ENCODE data around the gene IMPA2.

Gene IMPA2

DNA sequence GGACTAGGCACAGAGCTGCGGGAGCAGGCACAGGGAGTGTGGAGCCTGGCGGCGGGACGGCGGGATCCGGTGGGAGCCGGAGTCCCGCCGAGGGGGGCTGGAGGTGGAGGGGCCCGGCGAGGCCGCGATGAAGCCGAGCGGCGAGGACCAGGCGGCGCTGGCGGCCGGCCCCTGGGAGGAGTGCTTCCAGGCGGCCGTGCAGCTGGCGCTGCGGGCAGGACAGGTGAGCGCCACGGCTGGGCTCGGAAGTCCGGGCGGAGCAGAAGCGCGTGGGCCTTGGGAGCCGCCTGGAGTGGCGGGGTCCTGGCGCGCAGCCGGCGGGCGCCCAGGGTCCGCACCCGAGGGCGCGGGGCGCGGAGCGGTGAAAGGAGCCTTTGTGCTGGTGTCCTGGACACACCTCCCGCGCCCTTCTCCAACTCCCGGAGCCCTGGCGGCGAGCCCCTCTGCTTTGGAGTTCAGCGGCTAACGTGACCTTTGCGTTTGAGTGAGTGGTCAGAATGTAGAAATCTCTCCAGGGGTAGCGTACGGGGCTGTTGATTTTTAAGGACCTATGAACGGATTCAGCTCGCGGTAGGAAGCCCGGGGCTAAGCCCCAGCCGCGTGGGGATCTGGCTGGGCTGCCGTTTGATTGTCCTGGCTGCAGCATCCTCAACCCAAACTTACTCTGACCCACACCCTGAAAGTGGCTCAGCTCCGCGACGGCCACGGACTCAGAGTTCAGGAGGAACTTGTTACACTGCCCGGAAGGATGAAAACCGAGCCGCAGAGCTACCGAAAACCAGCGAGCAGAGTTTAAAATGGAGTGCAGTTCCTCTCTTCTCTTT is 448 bp downstream of the IMPA2 start:
- no peaks in the 10 kb centered on the region for H3K27me3 ChIP-seq (ENCODE audit: control insufficient read depth, insufficient read depth, low read length)
- no peaks in the 10 kb centered on the region for H3K36me3 ChIP-seq (ENCODE audit: control insufficient read depth, insufficient read depth, low read length)
- H3K9me3 ChIP-seq (ENCODE audit: control insufficient read depth, insufficient read depth, low read length): no peaks in the 10 kb centered on the region
- H3K4me3 ChIP-seq (ENCODE audit: low read depth, low read length): peak overlapping the region; percentile 91
- peaks cover 18% of the 10 kb centered on the region for H3K4me1 ChIP-seq (ENCODE audit: control insufficient read depth, insufficient read depth, low read length)
- H3K9ac ChIP-seq (ENCODE audit: low read depth, low read length): peak overlapping the region; percentile 65

DNA sequence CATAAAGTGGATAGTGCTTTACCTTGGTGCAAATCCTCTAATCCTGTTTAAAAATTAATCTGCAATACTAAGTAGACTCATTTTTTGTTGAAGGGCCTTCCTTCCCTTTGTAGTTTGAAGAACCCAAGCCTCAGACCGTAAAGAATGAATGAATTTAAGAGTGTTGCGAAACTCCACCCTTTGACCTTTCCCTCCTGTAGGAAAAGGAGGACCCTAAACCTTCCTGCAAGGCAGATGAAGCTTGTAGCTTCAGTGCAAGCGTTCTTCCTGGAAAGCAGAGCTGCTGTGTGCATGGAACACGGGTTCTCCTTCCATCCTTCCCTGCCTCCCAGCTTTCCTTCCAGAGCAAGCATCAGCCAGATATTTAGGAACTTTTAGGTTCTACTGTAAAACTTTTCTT is 1.7 kb downstream of the IMPA2 start:
- H3K4me3 ChIP-seq (ENCODE audit: low read depth, low read length): peak overlapping the region; percentile 91
- no peaks in the 10 kb centered on the region for H3K27me3 ChIP-seq (ENCODE audit: control insufficient read depth, insufficient read depth, low read length)
- H3K9me3 ChIP-seq (ENCODE audit: control insufficient read depth, insufficient read depth, low read length): no peaks in the 10 kb centered on the region
- no peak overlapping the region for H3K9ac ChIP-seq (ENCODE audit: low read depth, low read length)
- H3K36me3 ChIP-seq (ENCODE audit: control insufficient read depth, insufficient read depth, low read length): no peaks in the 10 kb centered on the region
- H3K4me1 ChIP-seq (ENCODE audit: control insufficient read depth, insufficient read depth, low read length): peaks cover 18% of the 10 kb centered on the region

DNA sequence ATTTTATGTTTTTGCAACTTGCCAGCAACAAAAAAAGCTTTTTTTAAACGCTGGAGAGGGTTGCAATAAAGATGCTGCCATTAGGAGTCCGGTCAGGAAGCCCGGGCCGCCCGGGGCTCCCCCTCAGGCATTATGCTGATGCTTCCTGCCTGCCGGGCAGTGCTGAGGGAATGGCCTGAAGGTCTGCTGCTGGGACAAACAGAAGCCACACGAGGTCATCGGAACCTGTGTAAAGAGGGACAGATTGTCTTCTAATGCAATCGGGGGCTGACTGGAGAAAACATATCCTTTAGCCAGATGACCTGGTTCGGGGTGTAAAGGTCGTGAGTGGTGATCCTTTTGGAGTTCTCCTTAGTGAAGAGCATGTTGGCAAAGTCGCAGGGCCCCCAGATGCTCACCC is 2.3 kb downstream of the IMPA2 start:
- H3K27me3 ChIP-seq (ENCODE audit: control insufficient read depth, insufficient read depth, low read length): no peaks in the 10 kb centered on the region
- no peaks in the 10 kb centered on the region for H3K9me3 ChIP-seq (ENCODE audit: control insufficient read depth, insufficient read depth, low read length)
- H3K36me3 ChIP-seq (ENCODE audit: control insufficient read depth, insufficient read depth, low read length): no peaks in the 10 kb centered on the region
- no peak overlapping the region for H3K9ac ChIP-seq (ENCODE audit: low read depth, low read length)
- H3K4me3 ChIP-seq (ENCODE audit: low read depth, low read length): no peak overlapping the region
- peaks cover 18% of the 10 kb centered on the region for H3K4me1 ChIP-seq (ENCODE audit: control insufficient read depth, insufficient read depth, low read length)

DNA sequence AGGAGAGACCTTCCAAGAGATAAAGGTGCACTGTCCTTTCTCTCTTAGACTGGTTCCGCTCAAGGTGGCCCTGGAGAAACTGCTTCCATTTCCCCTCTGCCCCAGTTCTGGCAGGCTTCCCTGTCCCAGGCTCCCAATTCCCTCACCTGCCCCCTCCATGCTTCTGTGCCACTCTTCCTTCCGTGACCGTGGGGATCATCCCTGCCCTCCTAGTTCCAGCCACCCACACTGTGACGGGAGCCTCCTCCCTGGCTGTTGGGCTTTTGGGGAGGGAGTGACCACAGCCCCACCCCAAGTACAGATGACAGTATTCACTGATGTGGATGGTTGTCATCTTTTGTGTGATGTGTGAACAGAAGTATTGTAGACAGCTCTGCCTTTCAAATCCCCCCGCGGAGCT is 2.8 kb downstream of the IMPA2 start:
- H3K4me1 ChIP-seq (ENCODE audit: control insufficient read depth, insufficient read depth, low read length): peaks cover 19% of the 10 kb centered on the region
- no peaks in the 10 kb centered on the region for H3K9me3 ChIP-seq (ENCODE audit: control insufficient read depth, insufficient read depth, low read length)
- H3K27me3 ChIP-seq (ENCODE audit: control insufficient read depth, insufficient read depth, low read length): no peaks in the 10 kb centered on the region
- H3K4me3 ChIP-seq (ENCODE audit: low read depth, low read length): no peak overlapping the region
- H3K9ac ChIP-seq (ENCODE audit: low read depth, low read length): no peak overlapping the region
- no peaks in the 10 kb centered on the region for H3K36me3 ChIP-seq (ENCODE audit: control insufficient read depth, insufficient read depth, low read length)

DNA sequence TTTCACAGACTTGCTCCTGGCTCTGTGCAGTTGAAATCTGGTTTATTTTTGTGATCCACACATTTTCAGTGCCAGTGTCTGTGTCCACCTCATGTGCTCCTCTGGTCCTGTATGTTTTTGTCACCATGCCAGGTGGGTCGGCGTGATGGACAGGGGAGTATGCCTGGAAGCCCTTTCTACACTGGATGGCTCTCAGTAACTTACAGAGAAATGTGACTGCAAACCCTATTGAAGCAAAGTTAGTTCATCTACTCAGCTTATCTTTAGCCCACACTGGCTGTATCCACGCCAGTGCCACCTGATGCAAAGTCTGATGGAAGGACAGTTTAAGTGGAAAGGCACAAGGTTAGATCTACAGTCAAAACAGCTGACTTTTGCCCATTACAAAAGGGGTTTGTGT is 4.3 kb downstream of the IMPA2 start:
- Histone ChIP-seq H3K9ac (ENCODE audit: low read depth, low read length) (no peak overlapping the region), H3K4me1 (ENCODE audit: control insufficient read depth, insufficient read depth, low read length) (peaks cover 27% of the 10 kb centered on the region), H3K9me3 (ENCODE audit: control insufficient read depth, insufficient read depth, low read length) (no peaks in the 10 kb centered on the region), H3K27me3 (ENCODE audit: control insufficient read depth, insufficient read depth, low read length) (no peaks in the 10 kb centered on the region), H3K4me3 (ENCODE audit: low read depth, low read length) (no peak overlapping the region), H3K36me3 (ENCODE audit: control insufficient read depth, insufficient read depth, low read length) (no peaks in the 10 kb centered on the region)

DNA sequence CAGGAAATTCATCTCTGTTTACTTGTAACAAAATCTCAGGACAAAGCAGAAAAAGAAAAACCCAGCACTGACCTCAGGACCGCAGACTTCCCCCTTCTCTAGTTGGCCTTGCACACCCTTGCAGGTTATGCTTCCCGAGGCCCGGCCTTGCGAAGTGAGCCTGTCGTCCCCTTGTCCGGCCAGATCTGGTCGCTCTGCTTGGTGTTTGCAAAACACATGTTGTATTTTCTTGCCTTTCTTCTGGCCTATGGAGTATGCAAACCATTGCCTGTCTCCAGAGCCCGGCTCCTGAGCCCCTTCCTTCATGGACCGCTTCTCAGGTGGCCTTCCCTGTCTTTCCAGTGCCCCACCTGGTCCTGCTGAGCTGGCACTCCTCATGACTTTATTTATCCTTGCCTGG is 4.8 kb downstream of the IMPA2 start:
- Histone ChIP-seq H3K9ac (ENCODE audit: low read depth, low read length) (no peak overlapping the region), H3K4me1 (ENCODE audit: control insufficient read depth, insufficient read depth, low read length) (peaks cover 27% of the 10 kb centered on the region), H3K27me3 (ENCODE audit: control insufficient read depth, insufficient read depth, low read length) (no peaks in the 10 kb centered on the region)

DNA sequence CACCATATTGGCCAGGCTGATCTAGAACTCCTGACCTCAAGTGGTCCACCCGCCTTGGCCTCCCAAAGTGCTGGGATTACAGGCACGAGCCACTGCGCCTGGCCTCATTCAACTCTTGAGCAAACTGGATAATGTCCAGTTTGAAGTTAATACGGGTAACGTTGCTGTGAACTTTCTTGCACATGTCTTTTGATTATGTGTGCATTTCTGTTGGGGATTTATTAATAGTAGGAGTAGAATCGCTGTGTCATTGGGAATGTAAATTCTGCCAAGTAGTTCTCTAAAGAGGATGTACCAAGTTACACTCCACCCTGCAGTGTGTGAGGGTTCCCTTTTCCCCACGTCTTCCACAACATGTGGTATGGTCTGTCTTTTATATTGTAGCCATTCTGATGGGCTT is 6.2 kb downstream of the IMPA2 start:
- Histone ChIP-seq H3K36me3 (ENCODE audit: control insufficient read depth, insufficient read depth, low read length) (no peaks in the 10 kb centered on the region), H3K9ac (ENCODE audit: low read depth, low read length) (no peak overlapping the region), H3K9me3 (ENCODE audit: control insufficient read depth, insufficient read depth, low read length) (no peaks in the 10 kb centered on the region), H3K4me3 (ENCODE audit: low read depth, low read length) (no peak overlapping the region), H3K4me1 (ENCODE audit: control insufficient read depth, insufficient read depth, low read length) (peaks cover 27% of the 10 kb centered on the region), H3K27me3 (ENCODE audit: control insufficient read depth, insufficient read depth, low read length) (no peaks in the 10 kb centered on the region)

More for the DNA sequence above, 4.8 kb downstream of the IMPA2 start:
- H3K9me3 ChIP-seq (ENCODE audit: control insufficient read depth, insufficient read depth, low read length): no peaks in the 10 kb centered on the region
- H3K36me3 ChIP-seq (ENCODE audit: control insufficient read depth, insufficient read depth, low read length): no peaks in the 10 kb centered on the region
- no peak overlapping the region for H3K4me3 ChIP-seq (ENCODE audit: low read depth, low read length)

DNA sequence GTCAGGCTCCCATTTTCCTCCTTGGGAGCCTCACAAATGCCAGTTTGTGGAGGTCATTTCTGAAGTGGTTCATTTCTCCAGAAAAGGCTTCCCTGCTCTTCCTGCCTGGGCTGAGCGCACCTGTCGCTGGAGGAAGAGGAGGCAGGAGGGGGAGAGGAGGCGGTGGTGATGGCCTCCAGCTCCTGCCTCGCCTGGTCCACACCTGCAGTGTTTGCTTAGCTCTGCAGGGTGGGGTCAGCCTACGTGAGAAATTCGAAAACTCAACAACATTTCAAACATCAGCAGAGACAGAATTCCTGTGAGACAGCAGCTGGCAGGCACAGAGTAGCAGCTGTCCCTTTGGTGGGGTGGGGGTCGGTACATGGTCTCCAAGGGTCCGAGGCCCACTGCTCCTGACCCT is 7.9 kb downstream of the IMPA2 start:
- Histone ChIP-seq H3K4me3 (ENCODE audit: low read depth, low read length) (no peak overlapping the region), H3K4me1 (ENCODE audit: control insufficient read depth, insufficient read depth, low read length) (peaks cover 19% of the 10 kb centered on the region), H3K36me3 (ENCODE audit: control insufficient read depth, insufficient read depth, low read length) (no peaks in the 10 kb centered on the region), H3K9me3 (ENCODE audit: control insufficient read depth, insufficient read depth, low read length) (no peaks in the 10 kb centered on the region), H3K27me3 (ENCODE audit: control insufficient read depth, insufficient read depth, low read length) (no peaks in the 10 kb centered on the region), H3K9ac (ENCODE audit: low read depth, low read length) (no peak overlapping the region)

DNA sequence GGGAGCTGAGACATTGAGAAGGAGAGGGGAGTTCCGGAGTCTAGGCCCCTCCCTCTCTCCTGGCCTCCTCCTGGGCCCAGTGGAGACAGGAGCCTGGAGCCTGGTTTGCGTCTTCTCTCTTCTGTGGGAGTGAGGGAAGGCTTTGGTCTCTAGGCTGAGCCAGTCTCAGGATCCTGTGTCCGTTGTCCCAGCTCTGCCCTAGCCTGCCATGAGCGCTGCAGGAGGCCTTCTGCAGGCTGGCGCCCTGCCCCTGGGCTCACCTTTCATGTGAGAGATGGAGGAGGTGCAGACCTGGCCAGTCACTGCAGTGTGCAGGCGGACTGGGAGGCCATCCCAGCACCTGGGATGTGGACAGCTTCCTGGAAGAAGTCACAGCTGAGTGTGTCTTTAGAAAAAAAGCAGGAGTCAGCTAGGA is 8.7 kb downstream of the IMPA2 start:
- Histone ChIP-seq H3K4me1 (ENCODE audit: control insufficient read depth, insufficient read depth, low read length) (peaks cover 24% of the 10 kb centered on the region), H3K9me3 (ENCODE audit: control insufficient read depth, insufficient read depth, low read length) (no peaks in the 10 kb centered on the region), H3K9ac (ENCODE audit: low read depth, low read length) (no peak overlapping the region), H3K27me3 (ENCODE audit: control insufficient read depth, insufficient read depth, low read length) (no peaks in the 10 kb centered on the region), H3K4me3 (ENCODE audit: low read depth, low read length) (no peak overlapping the region), H3K36me3 (ENCODE audit: control insufficient read depth, insufficient read depth, low read length) (no peaks in the 10 kb centered on the region)

DNA sequence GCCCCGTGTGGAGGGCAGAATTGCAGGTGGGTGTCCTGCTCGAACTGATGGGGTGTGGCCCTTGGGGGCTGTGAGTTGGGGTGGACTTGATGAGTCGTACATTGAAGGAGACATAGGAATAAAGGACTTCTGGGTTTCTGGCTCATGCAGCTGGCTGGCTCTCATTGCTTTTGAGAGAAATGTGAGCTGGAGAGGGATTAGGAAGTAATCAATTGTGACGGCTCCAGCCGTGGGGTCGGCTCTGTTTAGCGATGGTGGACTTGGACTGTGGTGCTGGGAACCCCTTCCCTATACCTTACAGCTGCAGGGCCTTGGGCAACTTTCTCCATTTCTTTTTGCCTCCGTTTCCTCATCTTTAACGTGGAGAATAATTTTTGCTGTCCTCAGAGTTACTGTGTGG is 9.2 kb downstream of the IMPA2 start:
- no peaks in the 10 kb centered on the region for H3K27me3 ChIP-seq (ENCODE audit: control insufficient read depth, insufficient read depth, low read length)
- H3K4me1 ChIP-seq (ENCODE audit: control insufficient read depth, insufficient read depth, low read length): peaks cover 26% of the 10 kb centered on the region
- no peak overlapping the region for H3K4me3 ChIP-seq (ENCODE audit: low read depth, low read length)
- H3K9ac ChIP-seq (ENCODE audit: low read depth, low read length): no peak overlapping the region
- H3K9me3 ChIP-seq (ENCODE audit: control insufficient read depth, insufficient read depth, low read length): no peaks in the 10 kb centered on the region
- no peaks in the 10 kb centered on the region for H3K36me3 ChIP-seq (ENCODE audit: control insufficient read depth, insufficient read depth, low read length)

DNA sequence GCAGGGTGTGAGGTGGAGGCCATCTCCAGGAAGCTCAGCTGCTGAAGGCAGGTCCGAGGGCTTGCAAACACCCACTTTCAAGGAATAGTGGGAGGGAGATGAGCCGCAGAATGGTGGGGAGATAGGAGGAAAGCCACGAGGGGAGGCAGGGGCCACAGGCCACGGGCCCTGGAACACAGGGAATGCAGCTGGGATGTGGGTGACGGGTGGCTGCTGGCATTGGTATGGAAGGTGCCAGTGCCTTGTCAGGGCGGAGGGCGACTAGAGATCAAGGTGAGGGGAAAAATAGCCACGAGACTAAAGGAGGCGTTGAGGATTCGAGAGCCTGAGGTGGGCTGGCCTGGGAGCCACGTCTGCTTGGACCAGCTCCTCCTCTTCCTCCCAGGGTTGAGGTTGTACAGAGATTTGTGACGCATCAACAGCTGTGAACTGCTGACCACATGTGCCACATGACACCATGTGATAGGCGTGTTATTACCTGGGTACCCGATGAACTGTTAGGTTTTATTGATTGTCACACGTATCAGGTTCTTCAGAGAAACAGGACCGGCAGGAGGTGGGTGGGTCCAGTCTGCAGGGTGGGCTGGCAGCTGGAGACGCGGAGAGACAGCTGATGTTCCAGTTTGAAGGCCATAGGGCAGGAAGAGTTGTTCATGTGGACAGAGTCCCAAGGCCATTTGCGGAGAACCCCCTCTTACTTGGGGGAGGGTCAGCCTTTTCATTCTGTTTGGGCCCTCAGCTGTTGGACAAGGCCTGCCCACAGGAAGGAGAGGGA is 9.9 kb downstream of the IMPA2 start:
- no peaks in the 10 kb centered on the region for H3K36me3 ChIP-seq (ENCODE audit: control insufficient read depth, insufficient read depth, low read length)
- H3K9me3 ChIP-seq (ENCODE audit: control insufficient read depth, insufficient read depth, low read length): no peaks in the 10 kb centered on the region
- H3K27me3 ChIP-seq (ENCODE audit: control insufficient read depth, insufficient read depth, low read length): no peaks in the 10 kb centered on the region
- no peak overlapping the region for H3K9ac ChIP-seq (ENCODE audit: low read depth, low read length)
- peaks cover 25% of the 10 kb centered on the region for H3K4me1 ChIP-seq (ENCODE audit: control insufficient read depth, insufficient read depth, low read length)
- H3K4me3 ChIP-seq (ENCODE audit: low read depth, low read length): no peak overlapping the region

Data from iPS-15b (cell line).